Erythroblast (primary cell): Measurements from ENCODE around the gene AGPAT4.
"Not testable (repeated sequence)": the region's sequence is repeated elsewhere in the genome, so short reads cannot be mapped to it uniquely, and the experiment has no call there.

Experiments
- DNase-seq, 2 experiments: peaks; one replicate each; lab custom pipeline; 2025; lab: John Stamatoyannopoulos, UW
- GATA1 ChIP-seq: IDR thresholded peaks from 2 replicates; pipeline ENCODE4 v1.6.1; 2011; ENCODE audit warnings: low read depth, mild to moderate bottlenecking, control low read depth, low read length, moderate library complexity
- POLR2A ChIP-seq: IDR thresholded peaks from 2 replicates; pipeline ENCODE4 v1.6.1; 2011; ENCODE audit warnings: mild to moderate bottlenecking, low read length

Gene AGPAT4

GRCh38 chr6:161273752-161274487 is at the start of gene AGPAT4:
Gene AGPAT4, minus strand, starts transcription at chr6:161274061. Its CDS starts 41,848 bp downstream, at chr6:161232213.
- DNase-seq, result peak; percentile 80 to 84
- TF ChIP-seq GATA1 (no peak), POLR2A (peak; percentile 78)

GRCh38 chr6:161319231-161319630 is 45.4 kb upstream of the AGPAT4 start:
- no peak for TF ChIP-seq GATA1
- no peak for TF ChIP-seq POLR2A
- no peak for DNase-seq

GRCh38 chr6:161318456-161318855 is 44.6 kb upstream of the AGPAT4 start:
- DNase-seq, result no peak
- TF ChIP-seq POLR2A, result no peak
- TF ChIP-seq GATA1, result no peak

- no peak for DNase-seq
Observed at GRCh38 chr6:161316531-161316930, 42.7 kb upstream of the AGPAT4 start.

GRCh38 chr6:161315246-161315917 is 41.5 kb upstream of the AGPAT4 start:
- not testable (repeated sequence) for DNase-seq

More at GRCh38 chr6:161316531-161316930, 42.7 kb upstream of the AGPAT4 start:
- TF ChIP-seq GATA1, result no peak
- TF ChIP-seq POLR2A, result no peak

- not testable (repeated sequence) for DNase-seq
Observed at GRCh38 chr6:161314541-161315245, 40.8 kb upstream of the AGPAT4 start.

- no peak for TF ChIP-seq GATA1
- no peak for DNase-seq
Observed at GRCh38 chr6:161313940-161314509, 40.2 kb upstream of the AGPAT4 start.

- DNase-seq, result not testable (repeated sequence)
Observed at GRCh38 chr6:161313475-161313874, 39.6 kb upstream of the AGPAT4 start.

- not testable (repeated sequence) for DNase-seq
Observed at GRCh38 chr6:161309774-161310173, 35.9 kb upstream of the AGPAT4 start.

- DNase-seq, result no peak
Observed at GRCh38 chr6:161308075-161308655, 34.3 kb upstream of the AGPAT4 start.

GRCh38 chr6:161305860-161306259 is 32.0 kb upstream of the AGPAT4 start:
- TF ChIP-seq POLR2A (no peak), GATA1 (no peak)
- no peak for DNase-seq

More at GRCh38 chr6:161308075-161308655, 34.3 kb upstream of the AGPAT4 start:
- TF ChIP-seq POLR2A (no peak), GATA1 (no peak)

- TF ChIP-seq POLR2A (no peak), GATA1 (no peak)
- DNase-seq, result no peak
Observed at GRCh38 chr6:161303628-161304340, 29.9 kb upstream of the AGPAT4 start.

GRCh38 chr6:161302949-161303348 is 29.1 kb upstream of the AGPAT4 start:
- TF ChIP-seq POLR2A, result no peak
- no peak for TF ChIP-seq GATA1
- DNase-seq, result no peak

- DNase-seq, result no peak
- TF ChIP-seq POLR2A (no peak), GATA1 (no peak)
Observed at GRCh38 chr6:161301338-161301737, 27.5 kb upstream of the AGPAT4 start.
